ENCODE results near the gene ABHD16B. TPM values are rescaled to one million over a fixed set of nuclear protein-coding genes. Genes with fewer than 3 reads are reported as not detected.

ABHD16B gene
- total RNA-seq, 2 donors from 2014 or later: not detected

GRCh38 chr20:63831646-63831992 is 29.7 kb upstream of the ABHD16B start:
- Histone ChIP-seq H3K36me3 (no peaks in the 10 kb centered on the region), H3K27ac (peak overlapping the region; percentile 71 to 78), H3K9me3 (no peaks in the 10 kb centered on the region), H3K4me1 (peaks cover 0 to 64% of the 10 kb centered on the region in 2 donors), H3K4me3 (peak overlapping the region; percentile 58 to 71), H3K27me3 (no peaks in the 10 kb centered on the region)
- DNase-seq (ENCODE audit: low spot score): no peak
- no peak for TF ChIP-seq CTCF (IDR thresholded peaks at IDR 0.05)

- peaks cover 0 to 60% of the 10 kb centered on the region in 2 donors for H3K4me1 ChIP-seq
- H3K27ac ChIP-seq: peak overlapping the region; percentile 71 to 78
- H3K9me3 ChIP-seq: no peaks in the 10 kb centered on the region
- TF ChIP-seq CTCF (IDR thresholded peaks at IDR 0.05): no peak
- no peaks in the 10 kb centered on the region for H3K27me3 ChIP-seq
- H3K4me3 ChIP-seq: peak overlapping the region; percentile 58 to 71
- DNase-seq (ENCODE audit: low spot score): no peak
- no peaks in the 10 kb centered on the region for H3K36me3 ChIP-seq
Observed at GRCh38 chr20:63831993-63832686, 29.2 kb upstream of the ABHD16B start.

- Histone ChIP-seq H3K27me3 (no peaks in the 10 kb centered on the region), H3K4me3 (no peak overlapping the region), H3K36me3 (no peaks in the 10 kb centered on the region), H3K4me1 (peaks cover 0 to 48% of the 10 kb centered on the region in 2 donors), H3K9me3 (no peaks in the 10 kb centered on the region), H3K27ac (peak overlapping the region in 1 of 2 donors; percentile 73)
- no peak for TF ChIP-seq CTCF (IDR thresholded peaks at IDR 0.05)
- DNase-seq (ENCODE audit: low spot score): no peak
Observed at GRCh38 chr20:63833776-63834490, 27.4 kb upstream of the ABHD16B start.

- H3K9me3 ChIP-seq: no peaks in the 10 kb centered on the region
- H3K4me3 ChIP-seq: no peak overlapping the region
- H3K27me3 ChIP-seq: no peaks in the 10 kb centered on the region
- no peaks in the 10 kb centered on the region for H3K36me3 ChIP-seq
- no peak for DNase-seq (ENCODE audit: low spot score)
- H3K4me1 ChIP-seq: peaks cover 0 to 42% of the 10 kb centered on the region in 2 donors
- peak overlapping the region; percentile 69 to 73 for H3K27ac ChIP-seq
- TF ChIP-seq CTCF (IDR thresholded peaks at IDR 0.05): no peak
Observed at GRCh38 chr20:63834491-63834880, 26.8 kb upstream of the ABHD16B start.

- peak overlapping the region; percentile 69 to 73 for H3K27ac ChIP-seq
- no peaks in the 10 kb centered on the region for H3K9me3 ChIP-seq
- H3K27me3 ChIP-seq: no peaks in the 10 kb centered on the region
- DNase-seq (ENCODE audit: low spot score): peak; percentile 96
- H3K36me3 ChIP-seq: no peaks in the 10 kb centered on the region
- H3K4me1 ChIP-seq: peaks cover 0 to 39% of the 10 kb centered on the region in 2 donors
- no peak for TF ChIP-seq CTCF (IDR thresholded peaks at IDR 0.05)
- peak overlapping the region in 1 of 2 donors; percentile 9 for H3K4me3 ChIP-seq
Observed at GRCh38 chr20:63835021-63835858, 26.1 kb upstream of the ABHD16B start.
